ENCODE results near the gene UBQLN4.
"Not testable (repeated sequence)": the region's sequence is repeated elsewhere in the genome, so short reads cannot be mapped to it uniquely, and the experiment has no call there.

The UBQLN4 gene

GRCh38 chr1:156080863-156081179 lies 27.2 kb upstream of the UBQLN4 start:
- DNase-seq, result no peak

GRCh38 chr1:156080241-156080862 lies 26.8 kb upstream of the UBQLN4 start:
- no peak for DNase-seq

GRCh38 chr1:156079762-156080161 lies 26.2 kb upstream of the UBQLN4 start:
- DNase-seq, result no peak

GRCh38 chr1:156078728-156079127 lies 25.1 kb upstream of the UBQLN4 start:
- no peak for DNase-seq

- no peak for DNase-seq
These were observed 23.8 kb upstream of the UBQLN4 start for GRCh38 chr1:156077430-156077760.

- no peak for DNase-seq
These were observed 23.2 kb upstream of the UBQLN4 start for GRCh38 chr1:156076609-156077429.

- DNase-seq, result no peak
These were observed 22.2 kb upstream of the UBQLN4 start for GRCh38 chr1:156075775-156076204.

- peak; percentile 14 for DNase-seq
These were observed 21.6 kb upstream of the UBQLN4 start for GRCh38 chr1:156075162-156075561.

GRCh38 chr1:156074661-156075060 lies 21.1 kb upstream of the UBQLN4 start:
- no peak for DNase-seq

- peak; percentile 17 for DNase-seq
These were observed 20.1 kb upstream of the UBQLN4 start for GRCh38 chr1:156073740-156074139.

GRCh38 chr1:156073110-156073687 lies 19.6 kb upstream of the UBQLN4 start:
- no peak for DNase-seq

GRCh38 chr1:156072251-156072650 lies 18.7 kb upstream of the UBQLN4 start:
- DNase-seq, result no peak

- DNase-seq, result not testable (repeated sequence)
These were observed 17.8 kb upstream of the UBQLN4 start for GRCh38 chr1:156071332-156071816.

GRCh38 chr1:156070548-156070947 lies 16.9 kb upstream of the UBQLN4 start:
- peak; percentile 96 for DNase-seq

- DNase-seq, result no peak
These were observed 16.2 kb upstream of the UBQLN4 start for GRCh38 chr1:156069490-156070455.

- no peak for DNase-seq
These were observed 13.7 kb upstream of the UBQLN4 start for GRCh38 chr1:156067262-156067661.

- no peak for DNase-seq
These were observed 12.3 kb upstream of the UBQLN4 start for GRCh38 chr1:156065871-156066270.

- no peak for DNase-seq
These were observed 11.6 kb upstream of the UBQLN4 start for GRCh38 chr1:156065212-156065611.

- no peak for DNase-seq
These were observed 11.0 kb upstream of the UBQLN4 start for GRCh38 chr1:156064615-156065014.

- DNase-seq, result no peak
These were observed 10.3 kb upstream of the UBQLN4 start for GRCh38 chr1:156063997-156064285.

GRCh38 chr1:156062189-156062588 lies 8.6 kb upstream of the UBQLN4 start:
- no peak for DNase-seq

- DNase-seq, result no peak
These were observed 7.5 kb upstream of the UBQLN4 start, which contains the start of gene RAB25 for GRCh38 chr1:156060937-156061636. RAB25 (plus strand) TSS chr1:156061160; CDS start chr1:156061401, 241 bp downstream.

All from NCI-H1092 treated with DMSO at 0.1 percent for 48 hours (cell line).